K562 (cell line): ENCODE data around the gene ITGB5. TPM values are rescaled to one million over a fixed set of nuclear protein-coding genes. Genes with fewer than 3 reads are reported as not detected.

Experiments
- ATAC-seq: fragments of 200-7000 bp; cut with Tn5 transposase; 3 replicates; pipeline ENCODE4 v1.9.1; 2020; ENCODE audit warnings: moderate library complexity
- BruUV-seq: library from RNA; stranded (reverse); fragments of 400-500 nt; replicated peaks from 2 replicates; lab custom pipeline; 2021; lab: Mats Ljungman, UMichigan
- CTCF ChIA-PET: fragments of 300-600 bp; formaldehyde crosslinking; extraction: SDS; loops from one replicate; lab custom pipeline; 2021; ENCODE audit warnings: low intra/inter-chr PET ratio; lab: Yijun Ruan, JAX
- POLR2A ChIA-PET: fragments of 300-600, 350-650 bp; sonication (Branson Sonifier 250); formaldehyde crosslinking; extraction: SDS; loops from one replicate; lab custom pipeline; 2021; ENCODE audit warnings: antibody characterized with exemption, inconsistent platforms; lab: Yijun Ruan, JAX
- DNase-seq, 4 experiments: peaks; one replicate each; pipeline versions ENCODE4 v3.0.0 to v3.0.0-alpha.2; 2011 to 2018; ENCODE audit warnings: low spot score in 3 of 4, mixed read lengths in 3 of 4; ENCODE audit errors: extremely low read depth in 1 of 4
- FAIRE-seq: peaks from 2 replicates; lab custom pipeline; 2011; peaks lifted over from hg19 to GRCh38; lab: Jason Lieb, UNC
- H2AFZ ChIP-seq: 2 replicates; pipeline ENCODE4 v1.6.0; 2011; ENCODE audit warnings: low read depth, low read length, control low read depth, inconsistent platforms
- H3K27ac ChIP-seq: fragments of 200-600 bp; 3 replicates; pipeline ENCODE4 v1.8.0; 2011; ENCODE audit warnings: low read depth, mild to moderate bottlenecking, control low read depth, inconsistent platforms, low read length, moderate library complexity, mixed read lengths; ENCODE audit errors: extremely low read depth
- H3K27me3 ChIP-seq, 2 experiments: fragments of 300-600 bp in 1 of 2; 2 replicates in 1 of 2; 3 replicates in 1 of 2; pipeline versions ENCODE4 v1.6.0 to v1.8.0; 2011; ENCODE audit warnings: inconsistent platforms in 2 of 2, low read length in 2 of 2, mild to moderate bottlenecking in 1 of 2, mixed read lengths in 1 of 2, moderate library complexity in 1 of 2; ENCODE audit not compliant: control insufficient read depth in 2 of 2, insufficient read depth in 2 of 2
- H3K36me3 ChIP-seq: fragments of 300-600 bp; 3 replicates; pipeline ENCODE4 v1.8.0; 2011; ENCODE audit warnings: mild to moderate bottlenecking, low read length, inconsistent platforms; ENCODE audit not compliant: control insufficient read depth, insufficient read depth
- H3K4me1 ChIP-seq, 2 experiments: fragments of 200-600 bp in 1 of 2; replicated peaks in 1 of 2; 2 replicates in 1 of 2; 3 replicates in 1 of 2; pipeline versions ENCODE4 v1.5.1 to v1.8.0; 2011; ENCODE audit warnings: inconsistent platforms in 2 of 2, low read length in 2 of 2, mild to moderate bottlenecking in 1 of 2, mixed read lengths in 1 of 2, moderate library complexity in 1 of 2; ENCODE audit not compliant: control insufficient read depth in 2 of 2, insufficient read depth in 2 of 2
- H3K4me2 ChIP-seq: 2 replicates; pipeline ENCODE4 v1.6.1; 2011; ENCODE audit warnings: low read length, control low read depth, inconsistent platforms, mixed read lengths; ENCODE audit not compliant: insufficient read depth
- H3K4me3 ChIP-seq: fragments of 200-600 bp; sonication (generic), shearing (Covaris generic); 2 replicates; pipeline ENCODE4 v1.5.1; 2016; ENCODE audit warnings: control low read depth, inconsistent platforms
- H3K79me2 ChIP-seq: fragments of 200-600 bp; 3 replicates; pipeline ENCODE4 v1.8.0; 2011; ENCODE audit warnings: low read length, inconsistent platforms; ENCODE audit not compliant: control insufficient read depth, insufficient read depth
- H3K9ac ChIP-seq, 2 experiments: 2 replicates each; pipeline versions ENCODE4 v1.6.0 to v1.6.1; 2011; ENCODE audit warnings: low read depth in 2 of 2, low read length in 2 of 2, control low read depth in 1 of 2, inconsistent platforms in 1 of 2, mild to moderate bottlenecking in 1 of 2, mixed read lengths in 1 of 2; ENCODE audit not compliant: insufficient read depth in 1 of 2
- H3K9me1 ChIP-seq: one replicate; pipeline ENCODE4 v1.6.0; 2011; ENCODE audit warnings: inconsistent platforms, mild to moderate bottlenecking, low read length, moderate library complexity; ENCODE audit not compliant: control insufficient read depth, insufficient read depth
- H3K9me3 ChIP-seq: replicated peaks from 2 replicates; pipeline ENCODE4 v1.5.1; 2011; ENCODE audit warnings: low read depth, low read length, inconsistent platforms; ENCODE audit not compliant: control insufficient read depth, insufficient read depth
- H4K20me1 ChIP-seq: replicated peaks from 2 replicates; pipeline ENCODE4 v1.6.1; 2011; ENCODE audit warnings: low read length, inconsistent platforms, mixed read lengths; ENCODE audit not compliant: control insufficient read depth, insufficient read depth
- NR2C2 ChIP-seq, 2 experiments: fragments of 200-800 bp in 1 of 2; sonication (Bioruptor generic) in 1 of 2; sonication (generic) in 1 of 2; formaldehyde crosslinking in 1 of 2; IDR thresholded peaks; 2 replicates each; pipeline versions ENCODE4 v1.6.1 to v1.8.0; 2016 to 2022; ENCODE audit warnings: mild to moderate bottlenecking in 1 of 2, missing compliant biosample characterization in 1 of 2, missing genetic modification characterization in 1 of 2, missing genetic modification reagents in 1 of 2
- TAF9B ChIP-seq: fragments of 450-650 bp; IDR thresholded peaks from 2 replicates; pipeline ENCODE4 v1.6.1; 2018; ENCODE audit warnings: mild to moderate bottlenecking; ENCODE audit not compliant: partially characterized antibody
- ZNF140 ChIP-seq: fragments of 250-450 bp; sonication (Bioruptor Pico); IDR thresholded peaks from 2 replicates; pipeline ENCODE4 v1.8.0; 2021; ENCODE audit warnings: moderate library complexity, mild to moderate bottlenecking, inconsistent platforms
- ZNF184 ChIP-seq: sonication (generic); formaldehyde crosslinking; IDR thresholded peaks from 2 replicates; pipeline ENCODE4 v1.5.0; 2020; ENCODE audit warnings: missing genetic modification reagents
- ZNF445 ChIP-seq: fragments of 250-450 bp; sonication (Bioruptor Pico); IDR thresholded peaks from 2 replicates; pipeline ENCODE4 v1.4.0; 2020; ENCODE audit warnings: low read depth, mild to moderate bottlenecking, moderate library complexity
- ZNF707 ChIP-seq: fragments of 250-450 bp; sonication (Bioruptor Pico); conservative IDR thresholded peaks from 2 replicates; pipeline ENCODE4 v1.8.0; 2022; ENCODE audit warnings: inconsistent platforms, mild to moderate bottlenecking, moderate library complexity
- WGBS: fragments of 100-300 bp; shearing (Covaris generic); methylation state at CpG from one replicate; pipeline ENCODE4 v1.1.6; 2016; ENCODE audit warnings: low coverage, mixed read lengths; ENCODE audit not compliant: insufficient coverage; ENCODE audit errors: missing lambda C conversion rate; 5-methylcytosine and 5-hydroxymethylcytosine counted together
- in situ Hi-C: fragments of 300-500 bp; cut with MboI; formaldehyde crosslinking; loops from 4 replicates; pipeline ENCODE4 v1.15.0; 2018; ENCODE audit warnings: inconsistent platforms, mixed read lengths
- intact Hi-C: fragments of 100-400 bp; cut with micrococcal nuclease; formaldehyde crosslinking; loops from 2 replicates; pipeline ENCODE4 v1.14.2; 2022
- polyA plus RNA-seq, 8 experiments: library from polyadenylated mRNA; depleted of rRNA in 4 of 8; stranded (reverse) in 5 of 8; unstranded in 3 of 8; fragments of >200 nt; fragmentation: Nextera tagmentation in 2 of 8; fragmentation: Illumina TruSeq in 1 of 8; extraction: Ambion mirVana in 2 of 8; extraction: Trizol in 1 of 8; gene quantifications; 2 replicates each; pipeline versions ENCODE4 v1.2.1 to v1.2.3, GENCODE V29; 2011 to 2014; ENCODE audit warnings: inconsistent platforms in 1 of 8, missing spikeins in 1 of 8
- total RNA-seq, 7 experiments: library from RNA; depleted of rRNA in 6 of 7; stranded (reverse); fragments of >200 nt in 6 of 7; fragmentation: Illumina TruSeq in 2 of 7; extraction: Trizol in 2 of 7; gene quantifications; 2 replicates each; pipeline versions ENCODE4 v1.2.1 to v1.2.3, GENCODE V29; 2011 to 2021; ENCODE audit warnings: low replicate concordance in 1 of 7
- TF ChIP-seq, protein P1 (sequence below): fragments of 450-650 bp; IDR thresholded peaks from 2 replicates; pipeline ENCODE4 v1.6.1; 2016; ENCODE audit warnings: low read depth, mild to moderate bottlenecking, moderate library complexity
- TF ChIP-seq, protein P2 (sequence below): sonication (generic); formaldehyde crosslinking; IDR thresholded peaks from 2 replicates; pipeline ENCODE4 v1.4.0; 2020; ENCODE audit warnings: mild to moderate bottlenecking, missing genetic modification reagents

ITGB5 gene
- total and polyA plus RNA-seq, 9 of the 15 experiments (the other 6 are each of a cell fraction or from before 2014, with no cell fraction given) = 1.7 to 46.8 (median 9.9) TPM

DNA sequence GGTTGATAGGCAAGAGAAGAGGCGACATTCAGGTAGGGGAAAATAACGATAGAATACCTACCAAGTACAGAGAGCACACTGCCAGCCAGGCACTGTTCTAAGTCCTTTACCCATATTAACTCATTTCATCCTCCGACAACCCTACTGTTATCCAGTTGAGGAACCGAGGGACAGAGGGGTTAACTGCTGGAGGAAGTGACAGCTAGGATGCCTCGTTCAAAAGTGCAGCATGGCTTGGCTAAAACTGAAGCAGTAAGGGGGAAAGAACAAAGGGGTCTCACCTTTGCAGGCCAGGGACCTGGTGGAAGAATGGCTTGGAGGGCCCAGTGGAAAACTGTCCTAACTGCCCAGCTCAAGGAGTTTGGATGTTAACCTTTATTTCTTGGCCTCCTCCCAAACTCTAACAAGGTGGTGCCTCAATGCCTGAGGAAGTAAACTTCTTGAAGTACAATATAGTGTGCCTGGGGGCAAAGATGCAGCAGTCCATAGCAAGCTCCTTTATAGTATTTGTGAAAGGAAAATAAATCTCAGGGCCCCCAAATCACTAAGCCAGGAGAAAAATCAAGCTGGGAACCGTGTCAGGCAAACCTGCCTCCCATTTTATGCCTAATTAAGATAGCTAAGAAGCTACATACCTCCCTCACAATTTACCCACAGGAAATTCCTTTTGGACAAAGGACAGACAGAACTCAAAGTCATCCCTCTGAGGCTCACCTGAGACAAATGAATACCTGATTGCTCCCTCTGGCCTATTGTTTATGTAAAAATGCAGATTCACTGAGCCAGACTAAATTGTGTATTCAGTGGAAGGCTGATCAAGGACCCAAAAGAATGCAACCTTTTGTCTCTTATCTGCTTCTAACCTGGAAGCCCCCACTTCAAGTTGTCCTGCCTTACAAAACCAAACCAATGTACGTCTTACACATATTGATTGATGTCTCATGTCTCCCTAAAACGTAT is 1.6 kb upstream of the ITGB5 start:
- H3K9me3 ChIP-seq = no peaks in the 10 kb centered on the region
- H3K4me1 ChIP-seq = peaks cover 11 to 18% of the 10 kb centered on the region in 2 experiments; a peak in 4 of 5 replicates
- H3K79me2 ChIP-seq = peaks cover 8% of the 10 kb centered on the region; the same call in 2 of the 3 replicates
- FAIRE-seq = no peak
- BruUV-seq = no TSS peak
- in situ Hi-C loops (no loop called here), intact Hi-C loops (loop anchor here (5.0 to 10.0 kb wide), 2 partner anchors 54 to 116 kb away; no protein-coding TSS in a partner anchor)
- H3K4me3 ChIP-seq = no peak overlapping the region
- H3K9me1 ChIP-seq = no peaks in the 10 kb centered on the region
- ChIA-PET CTCF (no interaction called here), POLR2A (interaction anchor here (0.6 to 1.3 kb wide), 5 partner anchors 9 to 1566 kb away, joined by 3 to 5 read pairs (median 3); no protein-coding TSS in a partner anchor)
- no peaks in the 10 kb centered on the region for H4K20me1 ChIP-seq
- no peak overlapping the region for H2AFZ ChIP-seq
- ATAC-seq = no peak
- H3K27ac ChIP-seq = no peak overlapping the region
- H3K9ac ChIP-seq = no peak overlapping the region
- TF ChIP-seq ZNF445 (CRISPR knock-in tag) = no peak
- TF ChIP-seq TAF9B = no peak
- TF ChIP-seq NR2C2 (CRISPR knock-in tag; IDR thresholded peaks at IDR 0.05) = no peak
- no peak for TF ChIP-seq NR2C2 (tag; IDR thresholded peaks at IDR 0.05)
- TF ChIP-seq ZNF184 (CRISPR knock-in tag) = no peak
- no peak for TF ChIP-seq ZNF707 (CRISPR knock-in tag)
- TF ChIP-seq, protein P1, sequence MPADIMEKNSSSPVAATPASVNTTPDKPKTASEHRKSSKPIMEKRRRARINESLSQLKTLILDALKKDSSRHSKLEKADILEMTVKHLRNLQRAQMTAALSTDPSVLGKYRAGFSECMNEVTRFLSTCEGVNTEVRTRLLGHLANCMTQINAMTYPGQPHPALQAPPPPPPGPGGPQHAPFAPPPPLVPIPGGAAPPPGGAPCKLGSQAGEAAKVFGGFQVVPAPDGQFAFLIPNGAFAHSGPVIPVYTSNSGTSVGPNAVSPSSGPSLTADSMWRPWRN = no peak
- no peak for TF ChIP-seq ZNF140 (CRISPR knock-in tag)
- TF ChIP-seq, protein P2, sequence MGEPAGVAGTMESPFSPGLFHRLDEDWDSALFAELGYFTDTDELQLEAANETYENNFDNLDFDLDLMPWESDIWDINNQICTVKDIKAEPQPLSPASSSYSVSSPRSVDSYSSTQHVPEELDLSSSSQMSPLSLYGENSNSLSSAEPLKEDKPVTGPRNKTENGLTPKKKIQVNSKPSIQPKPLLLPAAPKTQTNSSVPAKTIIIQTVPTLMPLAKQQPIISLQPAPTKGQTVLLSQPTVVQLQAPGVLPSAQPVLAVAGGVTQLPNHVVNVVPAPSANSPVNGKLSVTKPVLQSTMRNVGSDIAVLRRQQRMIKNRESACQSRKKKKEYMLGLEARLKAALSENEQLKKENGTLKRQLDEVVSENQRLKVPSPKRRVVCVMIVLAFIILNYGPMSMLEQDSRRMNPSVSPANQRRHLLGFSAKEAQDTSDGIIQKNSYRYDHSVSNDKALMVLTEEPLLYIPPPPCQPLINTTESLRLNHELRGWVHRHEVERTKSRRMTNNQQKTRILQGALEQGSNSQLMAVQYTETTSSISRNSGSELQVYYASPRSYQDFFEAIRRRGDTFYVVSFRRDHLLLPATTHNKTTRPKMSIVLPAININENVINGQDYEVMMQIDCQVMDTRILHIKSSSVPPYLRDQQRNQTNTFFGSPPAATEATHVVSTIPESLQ (CRISPR knock-in tag) = no peak
- WGBS = 25% methylated on average over 6 of the region's 8 CpGs
- no peaks in the 10 kb centered on the region; a peak in 1 of 5 replicates for H3K27me3 ChIP-seq
- no peak overlapping the region for H3K4me2 ChIP-seq
- no peaks in the 10 kb centered on the region for H3K36me3 ChIP-seq
- DNase-seq = no peak
